Activated CD4-positive, alpha-beta T cell treated with anti-CD3 and anti-CD28 coated beads for 48 hours (primary cell): Measurements from ENCODE around the gene BOLL.
"Not testable (repeated sequence)": the region's sequence is repeated elsewhere in the genome, so short reads cannot be mapped to it uniquely, and the experiment has no call there.

ENCODE experiments used
- DNase-seq: peaks from one replicate; pipeline ENCODE4 v3.0.0-alpha.2; 2020

Gene BOLL, protein sequence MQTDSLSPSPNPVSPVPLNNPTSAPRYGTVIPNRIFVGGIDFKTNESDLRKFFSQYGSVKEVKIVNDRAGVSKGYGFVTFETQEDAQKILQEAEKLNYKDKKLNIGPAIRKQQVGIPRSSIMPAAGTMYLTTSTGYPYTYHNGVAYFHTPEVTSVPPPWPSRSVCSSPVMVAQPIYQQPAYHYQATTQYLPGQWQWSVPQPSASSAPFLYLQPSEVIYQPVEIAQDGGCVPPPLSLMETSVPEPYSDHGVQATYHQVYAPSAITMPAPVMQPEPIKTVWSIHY

GRCh38 chr2:197784956-197785941, at the start of gene BOLL:
Gene BOLL (minus strand): TSS chr2:197785319. CDS start chr2:197781850, 3,469 bp downstream.
- DNase-seq = no peak

- not testable (repeated sequence) for DNase-seq
Observed at GRCh38 chr2:197834771-197835170, 49.7 kb upstream of the BOLL start.

DNA sequence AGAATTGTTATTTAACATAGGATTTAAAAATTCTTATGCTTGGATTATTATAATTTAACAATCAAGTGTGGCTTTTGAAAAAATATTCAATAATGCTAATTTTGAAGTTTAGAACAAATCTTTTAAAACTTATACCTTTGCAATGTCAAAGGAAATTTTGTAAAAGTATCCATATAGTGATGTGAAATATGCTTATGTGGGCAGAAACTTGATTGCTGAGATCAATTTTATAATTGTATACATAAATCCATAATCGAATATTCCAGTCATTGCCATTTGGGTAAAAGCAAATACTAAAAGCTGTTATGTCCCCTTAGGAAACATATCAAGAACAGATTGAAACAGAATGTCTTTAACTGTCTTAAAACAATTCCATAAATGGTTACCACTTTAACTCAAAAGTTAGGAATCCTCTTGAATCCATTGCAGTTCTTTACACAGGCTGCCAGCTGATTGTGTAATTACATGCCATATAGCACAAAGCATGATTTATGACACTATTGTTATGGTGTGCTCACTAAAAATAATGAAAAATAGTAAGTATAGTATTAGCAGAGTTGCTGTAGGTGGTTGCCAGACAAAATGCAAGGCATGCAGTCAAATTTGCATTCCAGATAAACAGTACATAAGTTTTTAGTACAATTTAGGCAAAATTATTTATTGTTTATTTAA, 43.5 kb upstream of the BOLL start:
- DNase-seq = no peak

DNA sequence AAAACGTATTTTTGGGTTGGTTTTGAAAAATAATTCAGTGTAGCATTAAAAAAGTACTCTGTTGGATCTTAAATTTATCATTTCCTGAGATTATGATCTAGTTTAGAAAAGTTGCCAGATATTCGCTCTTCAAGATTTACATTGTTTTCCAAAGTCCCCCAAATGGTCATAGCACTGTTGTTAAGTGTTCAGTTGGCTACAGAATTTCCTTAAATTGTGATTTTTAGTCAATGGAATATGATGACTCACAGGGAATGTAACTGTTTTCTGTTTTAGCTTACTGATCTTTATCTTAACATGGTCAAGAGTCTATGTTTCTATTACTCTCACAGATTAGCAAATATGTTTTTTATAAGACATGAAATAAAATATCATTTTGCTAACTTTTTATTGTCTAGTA, 42.5 kb upstream of the BOLL start:
- DNase-seq = no peak

DNA sequence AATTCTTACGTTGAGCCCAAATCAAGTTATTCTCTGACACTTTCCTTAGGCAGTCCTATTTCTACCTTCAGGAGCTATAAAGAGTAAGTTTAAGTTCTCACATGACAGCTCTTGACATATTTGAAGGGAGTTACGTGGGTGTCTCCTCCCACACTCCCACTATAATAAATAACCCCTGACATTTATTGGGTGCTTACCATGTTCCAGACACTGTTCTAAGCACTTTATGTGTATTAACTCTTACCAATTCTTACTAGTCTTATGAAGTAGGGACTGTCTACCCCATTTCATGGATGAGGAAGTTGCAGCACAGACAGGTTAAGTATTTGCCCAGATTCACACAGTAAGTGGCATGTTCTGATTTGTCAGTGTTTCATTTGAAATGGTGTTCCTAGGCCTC, 37.2 kb upstream of the BOLL start:
- DNase-seq = no peak

- DNase-seq = no peak
Observed at GRCh38 chr2:197821550-197822289, 36.6 kb upstream of the BOLL start.

DNA sequence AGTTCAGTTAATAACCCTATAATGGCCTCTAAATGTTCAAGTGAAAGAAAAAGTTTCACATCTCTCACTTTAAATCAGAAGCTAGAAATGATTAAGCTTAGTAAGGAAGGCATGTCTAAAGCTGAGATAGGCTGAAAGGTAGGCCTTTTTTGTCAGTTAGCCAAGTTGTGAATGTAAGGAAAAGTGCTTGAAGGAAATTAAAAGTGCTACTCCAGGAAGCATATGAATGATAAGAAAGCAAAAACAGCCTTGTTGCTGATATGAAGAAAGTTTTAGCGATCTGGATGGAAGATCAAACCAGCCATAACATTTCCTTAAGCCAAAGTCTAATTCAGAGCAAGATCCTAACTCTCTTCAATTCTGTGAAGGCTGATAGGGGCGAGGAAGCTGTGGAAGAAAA, 29.4 kb upstream of the BOLL start:
- no peak for DNase-seq

GRCh38 chr2:197813093-197813787, 28.1 kb upstream of the BOLL start:
- DNase-seq = peak; percentile 18

DNA sequence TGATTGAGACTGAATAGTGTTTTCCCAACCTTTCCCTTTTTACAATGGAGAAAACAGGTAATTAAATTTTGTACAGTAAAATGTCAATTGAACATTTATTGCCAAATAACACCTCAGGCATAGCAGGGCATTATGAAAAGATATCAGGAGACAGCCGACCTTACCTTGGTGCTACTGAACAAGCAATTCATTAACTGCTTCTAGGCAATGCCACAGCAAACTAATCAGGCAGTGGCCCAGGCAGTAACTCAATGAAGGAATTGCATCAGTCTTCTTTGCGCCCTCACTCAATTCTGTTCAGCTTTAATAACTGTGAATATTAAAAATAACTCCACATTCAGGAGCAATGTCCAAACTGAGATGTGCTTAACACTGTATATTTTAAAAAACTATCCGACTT, 25.4 kb upstream of the BOLL start:
- DNase-seq = no peak

GRCh38 chr2:197810016-197810415, 24.9 kb upstream of the BOLL start:
- DNase-seq = no peak

DNA sequence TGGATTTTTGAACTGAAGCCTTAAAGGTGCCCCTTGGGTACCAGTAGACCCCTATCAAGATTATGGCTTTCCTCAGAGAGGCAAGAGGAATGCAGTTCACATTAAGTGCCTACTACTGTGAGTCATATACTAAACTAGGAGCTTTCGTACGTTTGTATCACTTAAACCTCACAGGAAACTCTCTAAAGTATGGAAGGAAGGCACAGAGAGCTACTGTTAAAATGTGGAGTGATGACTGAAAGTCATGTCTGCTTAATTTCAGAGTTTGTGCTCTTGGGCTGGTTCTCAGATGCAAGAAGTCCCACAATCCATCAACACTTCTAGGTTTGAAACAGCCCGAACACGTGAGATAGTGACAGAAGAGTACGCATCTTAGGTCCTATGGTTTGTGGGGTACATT, 23.9 kb upstream of the BOLL start:
- no peak for DNase-seq

- DNase-seq = no peak
Observed at GRCh38 chr2:197805715-197806633, 20.9 kb upstream of the BOLL start.

DNA sequence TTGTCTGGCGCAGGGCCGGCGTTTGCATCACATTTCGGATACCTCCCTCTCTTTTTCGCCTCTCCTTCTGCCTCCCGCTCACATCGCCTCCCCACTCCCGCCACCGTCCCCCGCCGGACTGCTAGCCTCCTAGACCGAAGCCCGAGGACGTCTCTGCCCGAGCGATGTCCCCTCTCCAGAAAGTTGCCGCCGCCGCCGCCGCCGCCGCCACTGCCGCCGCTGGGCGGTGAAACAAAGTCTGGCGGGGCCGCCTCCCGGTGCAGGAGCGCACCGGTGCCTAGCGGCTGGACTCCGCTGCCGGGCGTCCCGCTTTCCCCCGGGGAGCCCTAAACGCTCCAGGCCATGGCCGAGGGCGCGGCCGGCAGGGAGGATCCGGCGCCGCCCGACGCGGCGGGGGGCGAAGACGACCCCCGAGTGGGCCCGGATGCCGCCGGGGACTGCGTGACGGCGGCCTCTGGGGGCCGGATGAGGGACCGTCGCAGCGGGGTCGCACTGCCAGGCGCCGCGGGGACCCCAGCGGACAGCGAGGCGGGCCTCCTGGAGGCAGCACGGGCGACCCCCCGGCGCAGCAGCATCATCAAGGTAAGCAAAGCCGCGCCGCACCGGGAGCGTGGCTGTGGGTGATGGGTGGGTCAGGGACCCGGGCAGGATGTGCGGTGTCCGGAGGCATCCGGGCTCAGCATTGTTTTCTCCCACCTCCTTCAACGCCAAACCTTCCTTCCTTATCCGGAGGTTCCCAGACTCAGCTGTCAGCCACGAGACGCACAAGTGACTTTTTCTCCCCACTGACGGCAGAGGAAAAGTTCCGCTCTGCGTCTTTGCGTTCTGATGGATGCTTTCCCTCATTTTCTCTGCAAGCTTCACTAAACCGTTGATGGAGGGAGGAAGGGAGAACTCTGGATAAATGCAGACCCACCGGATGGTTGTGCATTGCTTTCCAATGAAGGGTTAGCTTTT, 19.9 kb upstream of the BOLL start:
- DNase-seq = peak; percentile 54

DNA sequence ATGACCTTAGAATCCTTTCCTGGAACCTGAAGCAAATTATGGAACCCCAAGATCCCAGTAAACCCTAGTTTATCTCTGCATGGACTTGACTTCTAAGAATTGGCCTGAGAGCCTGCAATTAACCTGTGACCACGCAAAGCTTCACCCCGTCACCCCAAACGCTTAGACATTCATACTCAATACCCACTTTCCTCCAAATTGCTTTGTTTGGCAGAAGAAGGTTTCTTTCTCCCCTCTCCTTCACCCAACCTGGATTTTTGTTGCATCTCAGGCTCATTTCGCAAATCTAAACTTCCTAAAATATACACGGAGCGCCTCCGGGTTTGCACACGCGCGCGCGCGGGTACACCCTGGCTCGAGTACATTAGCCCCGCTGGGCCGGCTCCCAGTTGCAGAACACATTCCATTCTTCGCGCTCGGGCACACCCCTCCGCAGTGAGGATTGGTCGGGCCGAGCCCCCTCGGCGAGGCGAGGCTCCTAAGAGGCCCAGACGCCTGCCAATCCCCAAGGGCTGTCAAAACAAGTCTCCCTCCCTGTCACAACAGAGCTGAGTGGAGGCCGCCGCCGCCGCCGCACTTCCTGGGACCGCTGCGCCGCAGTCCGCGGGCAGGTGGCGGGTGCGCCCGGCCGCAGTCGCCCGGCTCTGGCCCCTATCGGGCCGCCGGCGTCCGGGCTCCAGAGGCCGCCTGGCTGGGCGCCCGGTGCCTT, 19.1 kb upstream of the BOLL start, which contains the start of gene PLCL1:
Gene PLCL1 (plus strand): TSS at position 545 of the 709 bp plus-strand sequence.
- DNase-seq = peak; percentile 93

- no peak for DNase-seq
Observed at GRCh38 chr2:197803033-197803444, 17.9 kb upstream of the BOLL start.

DNA sequence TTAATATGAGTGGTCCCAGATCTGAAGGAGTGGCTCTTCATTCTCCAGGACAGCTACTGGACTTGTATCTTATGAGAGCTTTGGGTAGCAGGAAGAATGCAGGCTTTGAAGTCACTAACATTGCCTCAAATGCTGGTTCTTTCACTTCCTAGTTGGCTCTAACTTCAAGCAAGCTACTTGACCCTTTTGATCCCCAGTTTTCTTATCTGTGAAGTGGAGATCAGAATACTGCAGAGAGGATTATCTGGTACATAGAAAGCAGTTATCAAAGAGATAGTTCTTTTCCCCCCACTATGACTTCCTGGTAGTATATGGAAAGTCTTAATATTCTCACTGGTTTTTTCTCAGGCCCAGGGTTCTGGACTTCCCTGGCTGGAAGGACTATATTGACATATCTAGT, 15.9 kb upstream of the BOLL start:
- no peak for DNase-seq

GRCh38 chr2:197800091-197800490, 15.0 kb upstream of the BOLL start:
- DNase-seq = no peak

- DNase-seq = no peak
Observed at GRCh38 chr2:197799068-197799467, 13.9 kb upstream of the BOLL start.

GRCh38 chr2:197798187-197798586, 13.1 kb upstream of the BOLL start:
- no peak for DNase-seq
